K562 (cell line): ENCODE data around the gene SHANK1. TPM values are rescaled to one million over a fixed set of nuclear protein-coding genes. Genes with fewer than 3 reads are reported as not detected.
A peak's percentile ranks its signal among the peaks of the same experiment; 100 is the strongest.

ENCODE experiments used
- EHMT2 ChIP-seq: fragments of 450-650 bp; IDR thresholded peaks from 2 replicates; pipeline ENCODE4 v1.6.1; 2018; ENCODE audit warnings: antibody characterized with exemption
- ETV5 ChIP-seq: sonication (generic); formaldehyde crosslinking; IDR thresholded peaks from 2 replicates; pipeline ENCODE4 v1.4.0; 2020; ENCODE audit warnings: low read depth, mild to moderate bottlenecking, missing genetic modification reagents
- FOXK2 ChIP-seq, 2 experiments: fragments of 450-650 bp; IDR thresholded peaks in 1 of 2; conservative IDR thresholded peaks in 1 of 2; 2 replicates each; pipeline ENCODE4 v1.6.1; 2016; ENCODE audit warnings: low read depth in 2 of 2, mild to moderate bottlenecking in 1 of 2
- HNRNPH1 ChIP-seq: fragments of 200-400 bp; formaldehyde crosslinking; optimal IDR thresholded peaks from 2 replicates; pipeline ENCODE3; 2017; ENCODE audit warnings: low read depth, mild to moderate bottlenecking, low read length, moderate library complexity
- JUND ChIP-seq, 2 experiments: IDR thresholded peaks; 2 replicates in 1 of 2; 3 replicates in 1 of 2; pipeline ENCODE4 v1.6.1; 2011; ENCODE audit warnings: borderline replicate concordance in 2 of 2, low read depth in 2 of 2, low read length in 2 of 2, improper control_type of control experiment in 1 of 2, missing biosample characterization in 1 of 2, missing genetic modification characterization in 1 of 2, missing genetic modification reagents in 1 of 2
- MCM2 ChIP-seq: fragments of 450-650 bp; IDR thresholded peaks from 2 replicates; pipeline ENCODE4 v1.6.1; 2017; ENCODE audit warnings: low read depth, mild to moderate bottlenecking
- RBM34 ChIP-seq: fragments of 200-400 bp; formaldehyde crosslinking; IDR thresholded peaks from 2 replicates; pipeline ENCODE4 v1.6.1; 2018; ENCODE audit warnings: low read length, borderline replicate concordance; ENCODE audit not compliant: insufficient read depth
- SMC3 ChIP-seq: conservative IDR thresholded peaks from 2 replicates; pipeline ENCODE4 v1.6.1; 2011; ENCODE audit warnings: low read depth, low read length, improper control_type of control experiment; ENCODE audit not compliant: insufficient read depth
- TCFL5 ChIP-seq: fragments of 250-450 bp; sonication (Bioruptor Pico); conservative IDR thresholded peaks from 2 replicates; pipeline ENCODE4 v1.6.1; 2021; ENCODE audit warnings: mild to moderate bottlenecking, moderate library complexity, matching md5 sums
- ZNF232 ChIP-seq: sonication (generic); formaldehyde crosslinking; IDR thresholded peaks from 2 replicates; pipeline ENCODE4 v1.8.0; 2022; ENCODE audit warnings: mild to moderate bottlenecking, missing genetic modification reagents
- polyA plus RNA-seq, 8 experiments: library from polyadenylated mRNA; depleted of rRNA in 4 of 8; stranded (reverse) in 5 of 8; unstranded in 3 of 8; fragments of >200 nt; fragmentation: Nextera tagmentation in 2 of 8; fragmentation: Illumina TruSeq in 1 of 8; extraction: Ambion mirVana in 2 of 8; extraction: Trizol in 1 of 8; gene quantifications; 2 replicates each; pipeline versions ENCODE4 v1.2.1 to v1.2.3, GENCODE V29; 2011 to 2014; ENCODE audit warnings: inconsistent platforms in 1 of 8, missing spikeins in 1 of 8
- total RNA-seq, 7 experiments: library from RNA; depleted of rRNA in 6 of 7; stranded (reverse); fragments of >200 nt in 6 of 7; fragmentation: Illumina TruSeq in 2 of 7; extraction: Trizol in 2 of 7; gene quantifications; 2 replicates each; pipeline versions ENCODE4 v1.2.1 to v1.2.3, GENCODE V29; 2011 to 2021; ENCODE audit warnings: low replicate concordance in 1 of 7
- TF ChIP-seq, protein P1 (sequence below), 3 experiments: fragments of 200-800 bp in 1 of 3; sonication (Bioruptor generic) in 1 of 3; sonication (generic) in 1 of 3; formaldehyde crosslinking in 1 of 3; IDR thresholded peaks; 2 replicates each; pipeline versions ENCODE4 v1.6.1 to v1.8.0; 2016 to 2022; ENCODE audit warnings: mild to moderate bottlenecking in 2 of 3, missing compliant biosample characterization in 2 of 3, missing genetic modification characterization in 2 of 3, missing genetic modification reagents in 1 of 3
- TF ChIP-seq, protein P2 (sequence below): sonication (generic); formaldehyde crosslinking; IDR thresholded peaks from 2 replicates; pipeline ENCODE4 v1.8.0; 2023; ENCODE audit warnings: mild to moderate bottlenecking, missing genetic modification reagents
- TF ChIP-seq, protein P3 (sequence below): fragments of 250-450 bp; sonication (Bioruptor Pico); IDR thresholded peaks from 2 replicates; pipeline ENCODE4 v1.9.0; 2021; ENCODE audit warnings: mild to moderate bottlenecking, inconsistent platforms
- TF ChIP-seq, protein P4 (sequence below): fragments of 450-650 bp; IDR thresholded peaks from 2 replicates; pipeline ENCODE4 v1.6.1; 2016
- TF ChIP-seq, protein P5 (sequence below): fragments of 250-450 bp; sonication (Bioruptor Pico); IDR thresholded peaks from 2 replicates; pipeline ENCODE4 v1.5.0; 2022; ENCODE audit warnings: mild to moderate bottlenecking

SHANK1 gene
- total and polyA plus RNA-seq, 9 of the 15 experiments (the other 6 are each of a cell fraction or from before 2014, with no cell fraction given), result 0.33 to 1.3 (median 0.55) TPM; not detected in 2

DNA sequence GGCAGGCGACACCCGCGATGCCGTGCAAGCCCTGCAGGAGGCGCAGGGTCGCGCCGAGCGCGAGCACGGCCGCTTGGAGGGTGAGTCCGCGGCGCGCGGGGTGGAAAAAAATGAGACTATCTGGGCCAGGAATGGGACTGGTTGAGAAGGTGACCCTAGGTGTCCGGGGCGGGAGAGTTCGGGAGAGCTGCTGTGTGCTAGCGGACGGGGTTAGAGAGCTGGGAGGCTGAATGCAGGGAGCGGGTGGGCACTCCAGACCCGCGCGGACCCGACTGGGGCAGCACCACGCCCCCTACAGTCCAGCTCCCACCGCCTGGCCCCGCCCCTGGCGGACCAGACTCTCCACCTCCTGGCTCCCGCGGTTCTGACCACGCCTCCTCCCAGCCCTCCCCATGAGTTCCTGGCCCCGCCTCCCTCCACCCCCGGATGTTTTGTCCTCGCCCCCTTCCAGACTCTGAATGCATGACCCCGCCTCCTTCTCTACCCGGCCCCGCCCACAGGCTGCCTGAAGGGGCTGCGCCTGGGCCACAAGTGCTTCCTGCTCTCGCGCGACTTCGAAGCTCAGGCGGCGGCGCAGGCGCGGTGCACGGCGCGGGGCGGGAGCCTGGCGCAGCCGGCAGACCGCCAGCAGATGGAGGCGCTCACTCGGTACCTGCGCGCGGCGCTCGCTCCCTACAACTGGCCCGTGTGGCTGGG, 5.1 kb upstream of the SHANK1 start (continued):
- TF ChIP-seq, protein P1, sequence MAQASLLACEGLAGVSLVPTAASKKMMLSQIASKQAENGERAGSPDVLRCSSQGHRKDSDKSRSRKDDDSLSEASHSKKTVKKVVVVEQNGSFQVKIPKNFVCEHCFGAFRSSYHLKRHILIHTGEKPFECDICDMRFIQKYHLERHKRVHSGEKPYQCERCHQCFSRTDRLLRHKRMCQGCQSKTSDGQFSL (CRISPR knock-in tag; IDR thresholded peaks at IDR 0.05), result no peak
- TF ChIP-seq, protein P1 (tag; IDR thresholded peaks at IDR 0.05), result no peak; a peak in 1 of 4 replicates
- TF ChIP-seq EHMT2, result no peak
- TF ChIP-seq SMC3, result peak; percentile 89
- TF ChIP-seq RBM34, result no peak
- TF ChIP-seq, protein P2, sequence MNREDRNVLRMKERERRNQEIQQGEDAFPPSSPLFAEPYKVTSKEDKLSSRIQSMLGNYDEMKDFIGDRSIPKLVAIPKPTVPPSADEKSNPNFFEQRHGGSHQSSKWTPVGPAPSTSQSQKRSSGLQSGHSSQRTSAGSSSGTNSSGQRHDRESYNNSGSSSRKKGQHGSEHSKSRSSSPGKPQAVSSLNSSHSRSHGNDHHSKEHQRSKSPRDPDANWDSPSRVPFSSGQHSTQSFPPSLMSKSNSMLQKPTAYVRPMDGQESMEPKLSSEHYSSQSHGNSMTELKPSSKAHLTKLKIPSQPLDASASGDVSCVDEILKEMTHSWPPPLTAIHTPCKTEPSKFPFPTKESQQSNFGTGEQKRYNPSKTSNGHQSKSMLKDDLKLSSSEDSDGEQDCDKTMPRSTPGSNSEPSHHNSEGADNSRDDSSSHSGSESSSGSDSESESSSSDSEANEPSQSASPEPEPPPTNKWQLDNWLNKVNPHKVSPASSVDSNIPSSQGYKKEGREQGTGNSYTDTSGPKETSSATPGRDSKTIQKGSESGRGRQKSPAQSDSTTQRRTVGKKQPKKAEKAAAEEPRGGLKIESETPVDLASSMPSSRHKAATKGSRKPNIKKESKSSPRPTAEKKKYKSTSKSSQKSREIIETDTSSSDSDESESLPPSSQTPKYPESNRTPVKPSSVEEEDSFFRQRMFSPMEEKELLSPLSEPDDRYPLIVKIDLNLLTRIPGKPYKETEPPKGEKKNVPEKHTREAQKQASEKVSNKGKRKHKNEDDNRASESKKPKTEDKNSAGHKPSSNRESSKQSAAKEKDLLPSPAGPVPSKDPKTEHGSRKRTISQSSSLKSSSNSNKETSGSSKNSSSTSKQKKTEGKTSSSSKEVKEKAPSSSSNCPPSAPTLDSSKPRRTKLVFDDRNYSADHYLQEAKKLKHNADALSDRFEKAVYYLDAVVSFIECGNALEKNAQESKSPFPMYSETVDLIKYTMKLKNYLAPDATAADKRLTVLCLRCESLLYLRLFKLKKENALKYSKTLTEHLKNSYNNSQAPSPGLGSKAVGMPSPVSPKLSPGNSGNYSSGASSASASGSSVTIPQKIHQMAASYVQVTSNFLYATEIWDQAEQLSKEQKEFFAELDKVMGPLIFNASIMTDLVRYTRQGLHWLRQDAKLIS, result no peak
- TF ChIP-seq MCM2, result no peak
- no peak for TF ChIP-seq FOXK2 (conservative IDR thresholded peaks at IDR 0.05 in 1 of 2, IDR thresholded peaks at IDR 0.05 in 1 of 2; ENCODE audit: low read depth in 2 of 2)
- no peak for TF ChIP-seq JUND (IDR thresholded peaks at IDR 0.05; ENCODE audit: borderline replicate concordance, low read depth, low read length)
- peak; percentile 8; the same call in 1 of the 3 replicates for TF ChIP-seq JUND (tag; IDR thresholded peaks at IDR 0.05; ENCODE audit: borderline replicate concordance, low read depth, low read length)
- TF ChIP-seq TCFL5 (CRISPR knock-in tag), result no peak
- peak; percentile 63 for TF ChIP-seq ETV5
- TF ChIP-seq HNRNPH1, result no peak
- TF ChIP-seq, protein P3, sequence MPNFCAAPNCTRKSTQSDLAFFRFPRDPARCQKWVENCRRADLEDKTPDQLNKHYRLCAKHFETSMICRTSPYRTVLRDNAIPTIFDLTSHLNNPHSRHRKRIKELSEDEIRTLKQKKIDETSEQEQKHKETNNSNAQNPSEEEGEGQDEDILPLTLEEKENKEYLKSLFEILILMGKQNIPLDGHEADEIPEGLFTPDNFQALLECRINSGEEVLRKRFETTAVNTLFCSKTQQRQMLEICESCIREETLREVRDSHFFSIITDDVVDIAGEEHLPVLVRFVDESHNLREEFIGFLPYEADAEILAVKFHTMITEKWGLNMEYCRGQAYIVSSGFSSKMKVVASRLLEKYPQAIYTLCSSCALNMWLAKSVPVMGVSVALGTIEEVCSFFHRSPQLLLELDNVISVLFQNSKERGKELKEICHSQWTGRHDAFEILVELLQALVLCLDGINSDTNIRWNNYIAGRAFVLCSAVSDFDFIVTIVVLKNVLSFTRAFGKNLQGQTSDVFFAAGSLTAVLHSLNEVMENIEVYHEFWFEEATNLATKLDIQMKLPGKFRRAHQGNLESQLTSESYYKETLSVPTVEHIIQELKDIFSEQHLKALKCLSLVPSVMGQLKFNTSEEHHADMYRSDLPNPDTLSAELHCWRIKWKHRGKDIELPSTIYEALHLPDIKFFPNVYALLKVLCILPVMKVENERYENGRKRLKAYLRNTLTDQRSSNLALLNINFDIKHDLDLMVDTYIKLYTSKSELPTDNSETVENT, result peak; percentile 94; the same call in 1 of the 2 replicates
- TF ChIP-seq, protein P4, sequence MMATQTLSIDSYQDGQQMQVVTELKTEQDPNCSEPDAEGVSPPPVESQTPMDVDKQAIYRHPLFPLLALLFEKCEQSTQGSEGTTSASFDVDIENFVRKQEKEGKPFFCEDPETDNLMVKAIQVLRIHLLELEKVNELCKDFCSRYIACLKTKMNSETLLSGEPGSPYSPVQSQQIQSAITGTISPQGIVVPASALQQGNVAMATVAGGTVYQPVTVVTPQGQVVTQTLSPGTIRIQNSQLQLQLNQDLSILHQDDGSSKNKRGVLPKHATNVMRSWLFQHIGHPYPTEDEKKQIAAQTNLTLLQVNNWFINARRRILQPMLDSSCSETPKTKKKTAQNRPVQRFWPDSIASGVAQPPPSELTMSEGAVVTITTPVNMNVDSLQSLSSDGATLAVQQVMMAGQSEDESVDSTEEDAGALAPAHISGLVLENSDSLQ, result no peak
- TF ChIP-seq, protein P5, sequence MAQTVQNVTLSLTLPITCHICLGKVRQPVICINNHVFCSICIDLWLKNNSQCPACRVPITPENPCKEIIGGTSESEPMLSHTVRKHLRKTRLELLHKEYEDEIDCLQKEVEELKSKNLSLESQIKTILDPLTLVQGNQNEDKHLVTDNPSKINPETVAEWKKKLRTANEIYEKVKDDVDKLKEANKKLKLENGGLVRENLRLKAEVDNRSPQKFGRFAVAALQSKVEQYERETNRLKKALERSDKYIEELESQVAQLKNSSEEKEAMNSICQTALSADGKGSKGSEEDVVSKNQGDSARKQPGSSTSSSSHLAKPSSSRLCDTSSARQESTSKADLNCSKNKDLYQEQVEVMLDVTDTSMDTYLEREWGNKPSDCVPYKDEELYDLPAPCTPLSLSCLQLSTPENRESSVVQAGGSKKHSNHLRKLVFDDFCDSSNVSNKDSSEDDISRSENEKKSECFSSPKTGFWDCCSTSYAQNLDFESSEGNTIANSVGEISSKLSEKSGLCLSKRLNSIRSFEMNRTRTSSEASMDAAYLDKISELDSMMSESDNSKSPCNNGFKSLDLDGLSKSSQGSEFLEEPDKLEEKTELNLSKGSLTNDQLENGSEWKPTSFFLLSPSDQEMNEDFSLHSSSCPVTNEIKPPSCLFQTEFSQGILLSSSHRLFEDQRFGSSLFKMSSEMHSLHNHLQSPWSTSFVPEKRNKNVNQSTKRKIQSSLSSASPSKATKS (CRISPR knock-in tag), result no peak
- TF ChIP-seq ZNF232 (CRISPR knock-in tag), result no peak
